Spleen (tissue), 11 donors: ENCODE data around the gene LY6G6F. TPM values are rescaled to one million over a fixed set of nuclear protein-coding genes. Genes with fewer than 3 reads are reported as not detected.
A peak's percentile ranks its signal among the peaks of the same experiment; 100 is the strongest.
"Not testable (repeated sequence)": the region's sequence is repeated elsewhere in the genome, so short reads cannot be mapped to it uniquely, and the experiment has no call there.

Experiments
- DNase-seq: peaks from one replicate; pipeline ENCODE4 v3.0.0-alpha.2; 2020
- H3K27ac ChIP-seq, 8 donors: fragments of 200-600 bp; sonication (generic) in 7 of 8; 1 replicate in 4 of 8; 2 replicates in 4 of 8; pipeline versions ENCODE4 v1.5.0 to v1.8.0; 2016 to 2021; ENCODE audit warnings: inconsistent platforms in 4 of 8, mild to moderate bottlenecking in 4 of 8, moderate library complexity in 1 of 8
- H3K27me3 ChIP-seq, 7 donors: fragments of 200-600 bp; sonication (generic) in 6 of 7; replicated peaks in 1 of 7; 1 replicate in 4 of 7; 2 replicates in 3 of 7; pipeline versions ENCODE4 v1.5.0 to v1.8.0; 2016 to 2021; ENCODE audit warnings: inconsistent platforms in 3 of 7, mild to moderate bottlenecking in 1 of 7
- H3K36me3 ChIP-seq, 6 donors: fragments of 200-600 bp; sonication (generic) in 5 of 6; 1 replicate in 4 of 6; 2 replicates in 2 of 6; pipeline versions ENCODE4 v1.5.0 to v1.8.0; 2016 to 2021; ENCODE audit warnings: inconsistent platforms in 2 of 6
- H3K4me1 ChIP-seq, 6 donors: fragments of 200-600 bp; sonication (generic) in 5 of 6; 1 replicate in 3 of 6; 2 replicates in 3 of 6; pipeline versions ENCODE4 v1.5.0 to v1.8.0; 2016 to 2021; ENCODE audit warnings: inconsistent platforms in 3 of 6
- H3K4me3 ChIP-seq, 8 donors: fragments of 200-600 bp; sonication (generic) in 7 of 8; 1 replicate in 4 of 8; 2 replicates in 4 of 8; pipeline versions ENCODE4 v1.5.0 to v1.8.0; 2016 to 2021; ENCODE audit warnings: inconsistent platforms in 4 of 8, mild to moderate bottlenecking in 4 of 8, moderate library complexity in 2 of 8
- H3K9me3 ChIP-seq, 8 donors: fragments of 200-600 bp; sonication (generic) in 7 of 8; 1 replicate in 4 of 8; 2 replicates in 4 of 8; pipeline versions ENCODE4 v1.5.0 to v1.8.0; 2016 to 2021; ENCODE audit warnings: inconsistent platforms in 4 of 8
- POLR2A ChIP-seq, 3 donors: fragments of 450-650 bp; IDR thresholded peaks; one replicate each; pipeline ENCODE4 v1.5.1; 2017; ENCODE audit warnings: antibody characterized with exemption in 3 of 3, mild to moderate bottlenecking in 1 of 3
- POLR2AphosphoS5 ChIP-seq, 3 donors: sonication (generic); formaldehyde crosslinking; IDR thresholded peaks; one replicate each; pipeline ENCODE4 v1.5.1; 2017; ENCODE audit warnings: antibody characterized with exemption in 3 of 3
- WGBS, 5 donors: extraction: QIAGEN DNeasy Blood & Tissue Kit in 3 of 5; methylation state at CpG; one replicate each; pipeline versions ENCODE4 v1.1.5 to v1.1.7; 2013 to 2018; 5-methylcytosine and 5-hydroxymethylcytosine counted together
- intact Hi-C: fragments of 100-400 bp; cut with DNase I; formaldehyde crosslinking; loops from one replicate; pipeline ENCODE4 v1.15.0; 2023; ENCODE audit warnings: low total_unique reads
- polyA plus RNA-seq, 3 donors: library from polyadenylated mRNA; stranded (reverse); fragments of 200-250 nt; gene quantifications; one replicate each; pipeline ENCODE4 v1.2.1, GENCODE V29; 2013
- total RNA-seq, 7 donors: library from RNA; depleted of rRNA in 3 of 7; stranded (reverse); fragments of >200 nt in 3 of 7; fragmentation: NEBNext Ultra II Directional in 4 of 7; extraction: Animal tissue kit (Norgen Biotek cat#: 25700) in 4 of 7; gene quantifications; one replicate each; pipeline versions ENCODE4 v1.1.0 to v1.2.1, GENCODE V29; 2016 to 2021
- TF ChIP-seq, protein P1 (sequence below), 11 experiments: fragments of 200-600 bp in 7 of 11; fragments of 450-650 bp in 4 of 11; sonication (generic) in 4 of 11; IDR thresholded peaks in 8 of 11; conservative IDR thresholded peaks in 3 of 11; 1 replicate in 7 of 11; 2 replicates in 4 of 11; pipeline versions ENCODE4 v1.4.0 to v1.8.0; 2016 to 2021; ENCODE audit warnings: antibody characterized with exemption in 11 of 11, inconsistent platforms in 4 of 11, mild to moderate bottlenecking in 1 of 11
- donor health status: healthy with polysubstance abuse.
- donor health status: DM: no; HTN: no; CAD: no; lungs with moderate emphysema.
- donor health status: DM: no; HTN: no; CAD: no.
- donor health status: Bipolar disorder and iron deficiency.
- donor health status: healthy.
- donor health status: DM: no; HTN: no; CAD: no.
- donor health status: DM: yes; HTN: yes; CAD: no.

Gene LY6G6F
- total and polyA plus RNA-seq, 10 donors = 0.11 to 4.9 (median 1.7) TPM

DNA sequence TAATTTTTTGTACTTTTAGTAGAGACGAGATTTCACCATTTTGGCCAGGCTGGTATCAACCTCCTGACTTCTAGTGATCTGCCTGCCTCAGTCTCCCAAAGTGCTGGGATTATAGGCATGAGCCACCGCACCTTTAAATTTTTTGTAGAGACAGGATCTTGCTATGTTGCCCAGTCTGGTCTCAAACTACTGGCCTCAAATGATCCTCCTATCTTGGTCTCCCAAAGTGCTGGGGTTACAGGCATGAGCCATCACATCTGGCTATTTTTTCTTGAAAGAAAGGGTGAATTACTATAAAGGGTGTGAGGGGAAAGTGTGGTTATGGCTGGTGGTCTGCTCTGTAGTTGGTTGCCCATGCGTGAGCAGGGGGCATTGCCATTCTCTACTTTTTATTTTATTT is 1.6 kb downstream of the LY6G6F start:
- Histone ChIP-seq H3K36me3 (no peaks in the 10 kb centered on the region), H3K4me1 (peaks cover 0 to 30% (median 16%) of the 10 kb centered on the region in 6 donors), H3K27me3 (no peaks in the 10 kb centered on the region), H3K27ac (no peak overlapping the region), H3K4me3 (no peak overlapping the region), H3K9me3 (no peaks in the 10 kb centered on the region)
- 90 to 96% (median 92%) methylated on average over 3 of the region's 3 CpGs for WGBS, 5 donors
- intact Hi-C loops = no loop called here
- no peak for DNase-seq
- TF ChIP-seq POLR2A (IDR thresholded peaks at IDR 0.05) (no peak), POLR2AphosphoS5 (IDR thresholded peaks at IDR 0.05) (no peak)
- TF ChIP-seq, protein P1, sequence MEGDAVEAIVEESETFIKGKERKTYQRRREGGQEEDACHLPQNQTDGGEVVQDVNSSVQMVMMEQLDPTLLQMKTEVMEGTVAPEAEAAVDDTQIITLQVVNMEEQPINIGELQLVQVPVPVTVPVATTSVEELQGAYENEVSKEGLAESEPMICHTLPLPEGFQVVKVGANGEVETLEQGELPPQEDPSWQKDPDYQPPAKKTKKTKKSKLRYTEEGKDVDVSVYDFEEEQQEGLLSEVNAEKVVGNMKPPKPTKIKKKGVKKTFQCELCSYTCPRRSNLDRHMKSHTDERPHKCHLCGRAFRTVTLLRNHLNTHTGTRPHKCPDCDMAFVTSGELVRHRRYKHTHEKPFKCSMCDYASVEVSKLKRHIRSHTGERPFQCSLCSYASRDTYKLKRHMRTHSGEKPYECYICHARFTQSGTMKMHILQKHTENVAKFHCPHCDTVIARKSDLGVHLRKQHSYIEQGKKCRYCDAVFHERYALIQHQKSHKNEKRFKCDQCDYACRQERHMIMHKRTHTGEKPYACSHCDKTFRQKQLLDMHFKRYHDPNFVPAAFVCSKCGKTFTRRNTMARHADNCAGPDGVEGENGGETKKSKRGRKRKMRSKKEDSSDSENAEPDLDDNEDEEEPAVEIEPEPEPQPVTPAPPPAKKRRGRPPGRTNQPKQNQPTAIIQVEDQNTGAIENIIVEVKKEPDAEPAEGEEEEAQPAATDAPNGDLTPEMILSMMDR (IDR thresholded peaks at IDR 0.05 in 8 of 11, conservative IDR thresholded peaks at IDR 0.05 in 3 of 11) = no peak

DNA sequence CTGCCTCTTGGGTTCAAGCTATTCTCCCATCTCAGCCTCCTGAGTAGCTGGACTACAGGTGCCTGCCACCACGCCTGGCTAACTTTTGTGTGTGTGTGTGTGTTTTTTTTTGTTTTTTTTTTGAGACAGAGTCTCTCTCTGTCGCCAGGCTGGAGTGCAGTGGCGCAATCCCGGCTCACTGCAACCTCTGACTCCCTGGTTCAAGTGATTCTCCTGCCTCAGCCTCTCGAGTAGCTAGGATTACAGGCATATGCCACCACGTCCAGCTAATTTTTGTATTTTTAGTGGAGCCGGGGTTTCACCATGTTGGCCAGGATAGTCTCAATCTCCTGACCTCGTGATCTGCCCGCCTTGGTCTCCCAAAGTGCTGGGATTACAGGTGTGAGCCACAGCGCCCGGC is 2.5 kb downstream of the LY6G6F start:
- H3K9me3 ChIP-seq, DNase-seq, H3K36me3 ChIP-seq, H3K27me3 ChIP-seq, intact Hi-C loops, H3K27ac ChIP-seq, H3K4me3 ChIP-seq: not testable (repeated sequence)
- 82 to 92% (median 85%) methylated on average over 11 of the region's 11 CpGs for WGBS, 5 donors
- H3K4me1 ChIP-seq = peaks cover 0 to 21% (median 8%) of the 10 kb centered on the region in 6 donors

DNA sequence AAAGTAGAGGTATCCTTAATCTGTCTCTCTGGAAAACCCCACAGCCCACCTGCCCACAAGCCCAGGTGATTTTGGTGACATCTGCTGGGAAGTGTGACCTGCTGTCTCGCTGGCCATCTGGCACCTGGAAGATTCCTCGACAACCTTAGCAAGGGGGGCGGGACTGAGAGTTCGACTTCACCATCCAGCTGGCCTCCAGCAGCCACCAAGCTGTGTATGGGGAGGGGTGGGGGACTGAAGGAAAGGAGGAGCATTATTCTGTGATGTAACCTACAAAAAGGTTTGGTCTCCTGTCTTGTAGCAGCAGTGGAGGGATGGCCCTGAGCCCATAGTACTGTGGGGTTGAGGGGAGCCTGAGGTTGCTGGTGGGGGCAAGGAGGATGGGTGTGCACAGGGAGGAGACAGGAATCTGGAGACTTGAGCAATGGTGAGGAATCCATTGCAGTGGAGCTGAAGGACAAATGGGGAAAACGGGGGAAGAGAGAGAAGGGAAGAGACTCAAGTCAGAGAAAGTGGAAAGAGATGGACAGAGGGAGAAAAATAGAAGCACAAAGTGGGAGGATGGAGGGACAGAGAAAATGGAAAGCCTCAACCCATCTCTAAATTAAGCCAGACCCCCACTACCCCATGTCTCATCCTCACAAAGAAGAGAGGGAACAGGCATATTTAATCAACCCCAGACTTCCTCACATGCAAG is 4.0 kb downstream of the LY6G6F start:
- intact Hi-C loops = no loop called here
- H3K9me3 ChIP-seq = no peaks in the 10 kb centered on the region
- no peaks in the 10 kb centered on the region for H3K27me3 ChIP-seq
- peak overlapping the region in 1 of 8 donors; percentile 9 for H3K27ac ChIP-seq
- TF ChIP-seq POLR2A (IDR thresholded peaks at IDR 0.05) = no peak
- no peak for TF ChIP-seq POLR2AphosphoS5 (IDR thresholded peaks at IDR 0.05)
- TF ChIP-seq, protein P1 (IDR thresholded peaks at IDR 0.05 in 8 of 11, conservative IDR thresholded peaks at IDR 0.05 in 3 of 11) = no peak
- H3K36me3 ChIP-seq = no peaks in the 10 kb centered on the region
- 66 to 82% (median 69%) methylated on average over 5 of the region's 5 CpGs for WGBS, 5 donors
- no peak overlapping the region for H3K4me3 ChIP-seq
- no peak for DNase-seq
- H3K4me1 ChIP-seq = peaks cover 0 to 20% (median 8%) of the 10 kb centered on the region in 6 donors

DNA sequence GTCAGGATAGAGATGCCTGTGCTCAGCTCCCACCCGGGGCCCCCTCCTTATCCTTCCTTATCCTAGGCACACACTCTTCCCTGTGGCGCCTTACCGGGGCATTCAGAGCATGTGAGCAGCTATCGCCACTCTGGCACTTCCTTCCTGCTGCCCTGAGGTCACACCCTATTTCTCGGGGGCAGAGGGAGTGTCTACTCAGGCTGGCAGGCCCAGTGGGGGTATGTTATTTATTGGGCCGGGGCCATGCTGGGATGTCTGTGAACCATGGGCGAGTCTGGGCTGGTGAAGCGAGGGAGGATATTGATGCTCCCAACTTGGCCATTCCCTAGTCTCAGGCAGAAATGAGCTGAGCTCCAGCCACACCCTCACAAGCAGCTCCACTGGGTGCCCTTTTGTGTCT is 4.6 kb downstream of the LY6G6F start:
- peaks cover 0 to 20% (median 8%) of the 10 kb centered on the region in 6 donors for H3K4me1 ChIP-seq
- no peak overlapping the region for H3K4me3 ChIP-seq
- 22 to 37% (median 29%) methylated on average over 8 of the region's 8 CpGs for WGBS, 5 donors
- no peak for TF ChIP-seq POLR2A (IDR thresholded peaks at IDR 0.05)
- intact Hi-C loops = no loop called here
- peak overlapping the region in 1 of 8 donors; percentile 9 for H3K27ac ChIP-seq
- DNase-seq = no peak
- no peaks in the 10 kb centered on the region for H3K36me3 ChIP-seq
- H3K27me3 ChIP-seq = no peaks in the 10 kb centered on the region
- no peaks in the 10 kb centered on the region for H3K9me3 ChIP-seq

DNA sequence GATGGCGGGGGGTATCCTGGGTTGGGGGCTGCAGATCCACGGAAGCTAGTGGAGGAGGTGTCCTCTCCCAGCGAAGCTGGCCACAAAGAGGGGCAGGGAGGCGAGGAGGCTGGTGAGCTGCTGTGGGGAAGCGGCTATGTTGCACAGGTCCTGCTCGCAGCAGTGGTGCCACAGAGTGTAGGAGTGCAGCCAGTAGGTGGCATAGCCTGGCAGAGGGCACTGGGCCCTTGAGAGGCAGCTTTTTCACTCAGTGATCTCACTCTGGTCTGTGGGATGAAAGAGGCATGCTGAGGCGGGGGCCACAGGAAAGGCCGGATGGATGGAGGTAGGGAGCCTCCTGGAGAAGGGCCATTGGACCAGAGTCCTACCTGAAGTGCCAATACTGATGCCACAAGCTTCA is 5.6 kb downstream of the LY6G6F start:
- 61 to 79% (median 67%) methylated on average over 8 of the region's 8 CpGs for WGBS, 5 donors
- TF ChIP-seq POLR2AphosphoS5 (IDR thresholded peaks at IDR 0.05) (no peak), POLR2A (IDR thresholded peaks at IDR 0.05) (no peak)
- TF ChIP-seq, protein P1 (IDR thresholded peaks at IDR 0.05 in 8 of 11, conservative IDR thresholded peaks at IDR 0.05 in 3 of 11) = peak in 4 of 11 experiments; percentile 13 to 39 (median 25)
- H3K4me1 ChIP-seq = peaks cover 0 to 20% (median 8%) of the 10 kb centered on the region in 6 donors

More for the DNA sequence above, 5.6 kb downstream of the LY6G6F start:
- Histone ChIP-seq H3K4me3 (no peak overlapping the region), H3K27me3 (no peaks in the 10 kb centered on the region), H3K9me3 (no peaks in the 10 kb centered on the region), H3K27ac (no peak overlapping the region), H3K36me3 (no peaks in the 10 kb centered on the region)
- no peak for DNase-seq
- intact Hi-C loops = no loop called here
